ENCODE results near the gene ADGRL3.

DNA sequence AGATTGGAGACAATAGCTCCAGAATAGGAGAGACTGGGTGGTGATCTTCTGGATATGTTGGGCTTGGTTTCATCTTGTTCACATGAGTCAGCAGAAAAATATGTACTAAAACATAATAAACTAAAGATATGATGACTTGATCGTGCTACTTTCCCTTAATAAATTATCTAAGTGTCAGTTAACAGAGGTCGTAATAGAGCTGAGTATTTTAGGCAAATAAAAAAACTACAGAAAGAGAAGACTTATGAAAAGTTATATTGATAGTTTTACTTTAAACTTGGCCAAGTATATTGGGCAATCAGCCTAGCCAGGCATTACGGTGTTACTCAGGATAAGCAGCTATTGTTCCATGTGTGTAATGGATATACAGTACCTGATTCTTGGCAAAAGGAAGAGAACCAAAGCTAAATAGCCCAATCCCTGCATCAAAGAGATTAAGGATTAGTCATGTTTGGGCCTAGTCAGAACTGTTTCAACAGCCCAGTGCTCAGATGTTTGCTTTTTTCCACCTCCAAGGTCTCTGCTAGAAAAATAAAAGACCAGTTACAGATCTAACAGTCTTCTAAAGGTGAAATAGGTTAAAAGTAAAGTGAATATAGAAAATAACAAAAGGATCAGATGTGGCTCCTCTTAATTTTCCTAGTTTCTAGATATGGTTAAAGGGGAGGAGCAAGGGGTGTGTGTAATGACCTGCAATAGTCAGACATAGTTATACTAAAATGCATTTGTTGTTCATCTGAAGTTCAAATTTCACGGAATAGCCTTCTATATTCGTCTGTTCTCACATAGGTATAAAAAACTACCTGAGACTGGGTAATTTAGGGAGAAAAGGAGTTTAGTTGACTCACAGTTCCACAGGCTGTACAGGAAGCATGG is 262.6 kb downstream of the ADGRL3 start:
- TF ChIP-seq CTCF (IDR thresholded peaks at IDR 0.05; ENCODE audit: insufficient read depth, low read depth, low read length) (no peak), EZH2 (IDR thresholded peaks at IDR 0.05; ENCODE audit: insufficient read depth, low read length) (no peak)
